Natural killer cell (primary cell): ENCODE data around the gene PNMA8A. TPM values are rescaled to one million over a fixed set of nuclear protein-coding genes. Genes with fewer than 3 reads are reported as not detected.

Source experiments
- ATAC-seq, 3 donors: fragments of 150-1000 bp in 2 of 3; fragments of 200-7000 bp in 1 of 3; cut with Tn5 transposase; 1 replicate in 1 of 3; 2 replicates in 2 of 3; pipeline ENCODE4 v1.10.0; 2021; ENCODE audit warnings: mild to moderate bottlenecking in 2 of 3, moderate library complexity in 2 of 3
- DNase-seq, 2 donors: peaks; one replicate each; pipeline versions ENCODE4 v3.0.0 to v3.0.0-alpha.2; 2013 to 2021; ENCODE audit warnings: mixed read lengths in 1 of 2
- H3K27ac ChIP-seq: one replicate; pipeline ENCODE4 v1.5.1; 2013; ENCODE audit warnings: mild to moderate bottlenecking, low read length
- H3K27me3 ChIP-seq: one replicate; pipeline ENCODE4 v1.6.1; 2013; ENCODE audit warnings: low read length; ENCODE audit not compliant: control insufficient read depth, insufficient read depth
- H3K36me3 ChIP-seq: one replicate; pipeline ENCODE4 v1.6.1; 2013; ENCODE audit warnings: low read length; ENCODE audit not compliant: control insufficient read depth, insufficient read depth
- H3K4me1 ChIP-seq: one replicate; pipeline ENCODE4 v1.6.1; 2013; ENCODE audit warnings: low read length; ENCODE audit not compliant: control insufficient read depth, insufficient read depth
- H3K4me3 ChIP-seq: one replicate; pipeline ENCODE4 v1.5.1; 2013; ENCODE audit warnings: low read length
- H3K9me3 ChIP-seq: one replicate; pipeline ENCODE4 v1.6.1; 2013; ENCODE audit warnings: low read length; ENCODE audit not compliant: control insufficient read depth, insufficient read depth
- H3K27ac Mint-ChIP-seq, 2 donors: one replicate each; pipeline ENCODE4 v1.8.0; 2022; ENCODE audit warnings: mild to moderate bottlenecking in 2 of 2, mixed read lengths in 2 of 2, moderate library complexity in 1 of 2
- H3K27me3 Mint-ChIP-seq, 2 donors: one replicate each; pipeline ENCODE4 v1.8.0; 2022; ENCODE audit warnings: low read depth in 2 of 2, mixed read lengths in 2 of 2
- H3K36me3 Mint-ChIP-seq: one replicate; pipeline ENCODE4 v1.8.0; 2022; ENCODE audit warnings: mixed read lengths
- H3K4me1 Mint-ChIP-seq, 2 donors: one replicate each; pipeline ENCODE4 v1.8.0; 2022; ENCODE audit warnings: mixed read lengths in 2 of 2
- H3K4me3 Mint-ChIP-seq: one replicate; pipeline ENCODE4 v1.8.0; 2022; ENCODE audit warnings: mild to moderate bottlenecking, moderate library complexity, mixed read lengths
- H3K9me3 Mint-ChIP-seq, 2 donors: one replicate each; pipeline ENCODE4 v1.8.0; 2022; ENCODE audit warnings: mixed read lengths in 2 of 2
- CTCF ChIP-seq: fragments of 200-600 bp; IDR thresholded peaks from one replicate; pipeline ENCODE4 v1.8.0; 2022; ENCODE audit warnings: antibody characterized with exemption
- WGBS: methylation state at CpG from one replicate; pipeline ENCODE4 v1.1.7; 2013; ENCODE audit warnings: missing lambda C conversion rate; ENCODE audit not compliant: insufficient coverage; 5-methylcytosine and 5-hydroxymethylcytosine counted together
- intact Hi-C: fragments of 100-400 bp; cut with micrococcal nuclease; formaldehyde crosslinking; loops from one replicate; pipeline ENCODE4 v1.14.2; 2022
- total RNA-seq, 4 donors: library from RNA; stranded (reverse); fragments of 120-200 nt in 1 of 4; gene quantifications; one replicate each; pipeline versions ENCODE4 v1.2.3 to v1.2.4, GENCODE V29; 2013 to 2022

Gene PNMA8A
- total RNA-seq, 3 donors from 2014 or later (not counting 1 experiment from before 2014, with no cell fraction given), result not detected

DNA sequence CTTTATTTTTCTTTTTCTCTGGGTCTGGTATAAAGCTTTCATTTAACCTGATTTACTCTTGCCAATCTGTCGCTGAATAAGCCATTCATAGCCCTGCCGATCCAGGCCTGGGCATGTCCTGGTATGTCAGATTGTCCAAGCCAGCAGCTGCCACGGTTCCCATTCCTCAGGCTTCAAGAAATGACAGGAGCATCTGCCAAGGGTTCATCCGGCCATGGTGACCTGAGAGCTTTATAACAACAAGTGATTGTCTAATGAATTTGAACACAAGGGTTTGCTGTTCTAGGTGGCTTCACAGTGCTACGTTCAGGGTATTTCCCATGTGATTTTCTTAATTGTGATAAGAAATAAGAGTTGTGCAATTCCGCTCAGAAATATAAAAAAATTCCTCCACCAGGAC, 20.0 kb downstream of the PNMA8A start:
- no peak for TF ChIP-seq CTCF
- 85% methylated on average over 5 of the region's 6 CpGs for WGBS
- Histone ChIP-seq H3K4me3 (no peak overlapping the region), H3K36me3 (no peaks in the 10 kb centered on the region), H3K4me1 (no peaks in the 10 kb centered on the region), H3K27me3 (peaks cover 2% of the 10 kb centered on the region), H3K9me3 (no peaks in the 10 kb centered on the region), H3K27ac (no peak overlapping the region)
- Mint-ChIP-seq H3K36me3 (no peaks in the 10 kb centered on the region), H3K4me1 (no peaks in the 10 kb centered on the region), H3K27ac (no peak overlapping the region), H3K4me3 (no peak overlapping the region), H3K9me3 (peaks cover 0 to 4% of the 10 kb centered on the region in 2 donors), H3K27me3 (peaks cover 10 to 13% of the 10 kb centered on the region in 2 donors)
- no peak for ATAC-seq
- intact Hi-C loops, result no loop called here
- DNase-seq, result no peak

DNA sequence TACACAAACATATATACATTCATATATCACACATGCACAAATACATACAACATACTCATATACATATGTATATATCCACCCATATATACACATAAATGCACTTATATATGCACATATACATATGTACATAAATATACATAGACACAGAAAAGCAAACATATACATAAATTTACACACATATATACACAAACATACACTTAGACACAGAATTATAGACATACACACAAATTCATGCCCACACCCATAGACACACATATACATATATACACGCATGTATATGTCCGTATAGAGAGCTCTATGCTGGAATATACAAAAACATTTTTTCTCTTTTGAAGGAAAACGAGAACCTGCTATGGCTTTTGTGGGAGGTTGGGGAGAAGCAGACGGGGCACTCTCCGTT, 20.6 kb downstream of the PNMA8A start:
- H3K36me3 ChIP-seq, result no peaks in the 10 kb centered on the region
- intact Hi-C loops, result no loop called here
- no peaks in the 10 kb centered on the region for H3K4me1 ChIP-seq
- H3K27me3 ChIP-seq, result peaks cover 2% of the 10 kb centered on the region
- Mint-ChIP-seq H3K4me1 (no peaks in the 10 kb centered on the region), H3K27ac (no peak overlapping the region), H3K9me3 (peaks cover 0 to 4% of the 10 kb centered on the region in 2 donors), H3K4me3 (no peak overlapping the region), H3K27me3 (peaks cover 7 to 19% of the 10 kb centered on the region in 2 donors), H3K36me3 (no peaks in the 10 kb centered on the region)
- no peak overlapping the region for H3K4me3 ChIP-seq
- no peaks in the 10 kb centered on the region for H3K9me3 ChIP-seq
- no peak for ATAC-seq
- 83% methylated on average over 5 of the region's 5 CpGs for WGBS
- TF ChIP-seq CTCF, result no peak
- H3K27ac ChIP-seq, result no peak overlapping the region
- DNase-seq, result no peak

DNA sequence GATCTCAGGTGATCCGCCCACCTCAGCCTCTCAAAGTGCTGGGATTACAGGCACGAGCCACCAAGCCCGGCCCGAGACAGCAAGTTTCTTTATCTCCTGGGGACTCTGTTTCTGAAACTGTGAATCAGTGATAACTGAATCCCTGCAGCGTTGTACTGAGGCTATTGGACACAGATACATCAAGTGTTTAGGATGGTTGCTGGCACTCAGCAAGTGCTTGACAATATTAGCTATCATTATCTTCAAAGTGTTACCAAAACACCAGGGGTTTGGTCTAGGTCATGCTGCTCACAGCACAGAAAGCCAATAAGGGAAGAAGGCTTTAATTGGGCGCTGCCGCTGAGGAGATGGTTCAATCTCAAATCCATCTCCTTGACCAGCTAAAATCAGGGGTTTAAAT, 22.1 kb downstream of the PNMA8A start:
- ATAC-seq (no peak), DNase-seq (no peak)
- Mint-ChIP-seq H3K4me1 (no peaks in the 10 kb centered on the region), H3K4me3 (no peak overlapping the region), H3K9me3 (peaks cover 0 to 4% of the 10 kb centered on the region in 2 donors), H3K27me3 (peaks cover 0 to 19% of the 10 kb centered on the region in 2 donors), H3K36me3 (no peaks in the 10 kb centered on the region), H3K27ac (no peak overlapping the region)
- intact Hi-C loops, result no loop called here
- Histone ChIP-seq H3K27me3 (peaks cover 2% of the 10 kb centered on the region), H3K4me1 (no peaks in the 10 kb centered on the region), H3K27ac (no peak overlapping the region), H3K4me3 (no peak overlapping the region), H3K9me3 (no peaks in the 10 kb centered on the region), H3K36me3 (no peaks in the 10 kb centered on the region)
- 67% methylated on average over 7 of the region's 7 CpGs for WGBS
- no peak for TF ChIP-seq CTCF

GRCh38 chr19:46448601-46449000, 22.8 kb downstream of the PNMA8A start:
- H3K4me3 ChIP-seq, result no peak overlapping the region
- Mint-ChIP-seq H3K4me1 (no peaks in the 10 kb centered on the region), H3K36me3 (no peaks in the 10 kb centered on the region), H3K27me3 (peaks cover 0 to 19% of the 10 kb centered on the region in 2 donors), H3K27ac (no peak overlapping the region), H3K9me3 (peaks cover 0 to 4% of the 10 kb centered on the region in 2 donors), H3K4me3 (no peak overlapping the region)
- intact Hi-C loops, result no loop called here
- no peak for DNase-seq
- no peaks in the 10 kb centered on the region for H3K9me3 ChIP-seq
- no peaks in the 10 kb centered on the region for H3K4me1 ChIP-seq
- peaks cover 2% of the 10 kb centered on the region for H3K27me3 ChIP-seq
- ATAC-seq, result no peak
- H3K27ac ChIP-seq, result no peak overlapping the region
- 90% methylated on average over 7 of the region's 10 CpGs for WGBS
- TF ChIP-seq CTCF, result no peak
- H3K36me3 ChIP-seq, result no peaks in the 10 kb centered on the region
